ENCODE results near the gene PLCB4.

PLCB4 gene

GRCh38 chr20:9441948-9442347 lies 373.1 kb downstream of the PLCB4 start:
- no peak for DNase-seq (ENCODE audit: low read depth in 2 of 2)

- no peak for DNase-seq (ENCODE audit: low read depth in 2 of 2)
Measured at GRCh38 chr20:9442858-9443257, 374.0 kb downstream of the PLCB4 start.

GRCh38 chr20:9444921-9445320 lies 376.0 kb downstream of the PLCB4 start:
- DNase-seq (ENCODE audit: low read depth in 2 of 2), result no peak

GRCh38 chr20:9447182-9447581 lies 378.3 kb downstream of the PLCB4 start:
- no peak for DNase-seq (ENCODE audit: low read depth in 2 of 2)

GRCh38 chr20:9453201-9453600 lies 384.3 kb downstream of the PLCB4 start:
- no peak for DNase-seq (ENCODE audit: low read depth in 2 of 2)

GRCh38 chr20:9454791-9455190 lies 385.9 kb downstream of the PLCB4 start:
- DNase-seq (ENCODE audit: low read depth in 2 of 2), result no peak

- DNase-seq (ENCODE audit: low read depth in 2 of 2), result no peak
Measured at GRCh38 chr20:9457136-9457535, 388.2 kb downstream of the PLCB4 start.

- DNase-seq (ENCODE audit: low read depth in 2 of 2), result no peak
Measured at GRCh38 chr20:9458138-9458796, 389.4 kb downstream of the PLCB4 start.

- peak; percentile 22 to 23 for DNase-seq (ENCODE audit: low read depth in 2 of 2)
Measured at GRCh38 chr20:9460518-9460917, 391.6 kb downstream of the PLCB4 start.

GRCh38 chr20:9467995-9468394 lies 399.1 kb downstream of the PLCB4 start:
- DNase-seq (ENCODE audit: low read depth in 2 of 2), result no peak

- no peak for DNase-seq (ENCODE audit: low read depth in 2 of 2)
Measured at GRCh38 chr20:9474835-9475415, 406.0 kb downstream of the PLCB4 start.

- DNase-seq (ENCODE audit: low read depth in 2 of 2), result no peak
Measured at GRCh38 chr20:9475456-9475855, 406.6 kb downstream of the PLCB4 start.

GRCh38 chr20:9476174-9476573 lies 407.3 kb downstream of the PLCB4 start:
- no peak for DNase-seq (ENCODE audit: low read depth in 2 of 2)

GRCh38 chr20:9476637-9477036 lies 407.8 kb downstream of the PLCB4 start:
- DNase-seq (ENCODE audit: low read depth in 2 of 2), result no peak

- DNase-seq (ENCODE audit: low read depth in 2 of 2), result no peak
Measured at GRCh38 chr20:9478771-9479170, 409.9 kb downstream of the PLCB4 start.

- no peak for DNase-seq (ENCODE audit: low read depth in 2 of 2)
Measured at GRCh38 chr20:9480066-9480465, 411.2 kb downstream of the PLCB4 start.

GRCh38 chr20:9482180-9482579 lies 413.3 kb downstream of the PLCB4 start:
- no peak for DNase-seq (ENCODE audit: low read depth in 2 of 2)

GRCh38 chr20:9483131-9483530 lies 414.2 kb downstream of the PLCB4 start:
- DNase-seq (ENCODE audit: low read depth in 2 of 2), result no peak

- no peak for DNase-seq (ENCODE audit: low read depth in 2 of 2)
Measured at GRCh38 chr20:9485614-9486340, 416.9 kb downstream of the PLCB4 start.

GRCh38 chr20:9487231-9487630 lies 418.3 kb downstream of the PLCB4 start:
- DNase-seq (ENCODE audit: low read depth in 2 of 2), result no peak

- DNase-seq (ENCODE audit: low read depth in 2 of 2), result no peak
Measured at GRCh38 chr20:9488063-9488462, 419.2 kb downstream of the PLCB4 start.

- DNase-seq (ENCODE audit: low read depth in 2 of 2), result peak; percentile 14 to 20
Measured at GRCh38 chr20:9490161-9490560, 421.3 kb downstream of the PLCB4 start.

GRCh38 chr20:9490631-9491030 lies 421.7 kb downstream of the PLCB4 start:
- no peak for DNase-seq (ENCODE audit: low read depth in 2 of 2)
